Duodenal mucosa (tissue), 2 donors: ENCODE data around the gene EPS8L1.

ENCODE experiments used
- H3K27ac ChIP-seq: one replicate; pipeline ENCODE4 v1.7.0; 2013; ENCODE audit warnings: low read depth, low read length
- H3K27me3 ChIP-seq, 2 donors: one replicate each; pipeline ENCODE4 v1.7.0; 2013; ENCODE audit warnings: low read length in 2 of 2, control low read depth in 1 of 2; ENCODE audit not compliant: insufficient read depth in 2 of 2, control insufficient read depth in 1 of 2
- H3K36me3 ChIP-seq, 2 donors: one replicate each; pipeline ENCODE4 v1.7.0; 2013; ENCODE audit warnings: low read length in 2 of 2, control low read depth in 1 of 2; ENCODE audit not compliant: insufficient read depth in 2 of 2, control insufficient read depth in 1 of 2
- H3K4me1 ChIP-seq, 2 donors: one replicate each; pipeline ENCODE4 v1.7.0; 2013; ENCODE audit warnings: low read length in 2 of 2, control low read depth in 1 of 2; ENCODE audit not compliant: insufficient read depth in 2 of 2, control insufficient read depth in 1 of 2
- H3K4me3 ChIP-seq, 2 donors: one replicate each; pipeline ENCODE4 v1.7.0; 2013; ENCODE audit warnings: low read length in 2 of 2, low read depth in 1 of 2
- H3K9ac ChIP-seq, 2 donors: one replicate each; pipeline ENCODE4 v1.7.0; 2013; ENCODE audit warnings: low read length in 2 of 2, low read depth in 1 of 2
- H3K9me3 ChIP-seq, 2 donors: one replicate each; pipeline ENCODE4 v1.7.0; 2013; ENCODE audit warnings: low read length in 2 of 2, control low read depth in 1 of 2; ENCODE audit not compliant: control insufficient read depth in 1 of 2

Gene EPS8L1

GRCh38 chr19:55116859-55117662 lies 41.4 kb downstream of the EPS8L1 start, which contains the start of gene PPP1R12C:
Gene PPP1R12C, minus strand, starts transcription at chr19:55117637. Its CDS starts 94 bp downstream, at chr19:55117543.
- H3K9ac ChIP-seq, result peak within 1 kb of the TSS; percentile 87 to 94
- H3K9me3 ChIP-seq, result no peaks in the 10 kb centered on the region
- peak within 1 kb of the TSS; percentile 94 to 95 for H3K4me3 ChIP-seq
- H3K4me1 ChIP-seq, result peaks cover 25 to 42% of the 10 kb centered on the region in 2 donors
- no peaks in the 10 kb centered on the region for H3K27me3 ChIP-seq
- H3K27ac ChIP-seq, result peak within 1 kb of the TSS; percentile 77
- peaks cover 7 to 8% of the 10 kb centered on the region in 2 donors for H3K36me3 ChIP-seq

- Histone ChIP-seq H3K9ac (peak overlapping the region; percentile 62 to 90), H3K9me3 (no peaks in the 10 kb centered on the region), H3K4me3 (peak overlapping the region; percentile 70 to 89), H3K36me3 (peaks cover 0 to under 1% of the 10 kb centered on the region in 2 donors), H3K27me3 (no peaks in the 10 kb centered on the region), H3K4me1 (peaks cover 22 to 39% of the 10 kb centered on the region in 2 donors), H3K27ac (no peak overlapping the region)
Measured at GRCh38 chr19:55117663-55118391, 42.2 kb downstream of the EPS8L1 start.

- Histone ChIP-seq H3K9me3 (no peaks in the 10 kb centered on the region), H3K27ac (no peak overlapping the region), H3K36me3 (no peaks in the 10 kb centered on the region), H3K4me1 (peaks cover 20 to 32% of the 10 kb centered on the region in 2 donors), H3K27me3 (no peaks in the 10 kb centered on the region), H3K9ac (peak overlapping the region; percentile 62 to 90), H3K4me3 (peak overlapping the region; percentile 70 to 89)
Measured at GRCh38 chr19:55118401-55118991, 42.8 kb downstream of the EPS8L1 start.

GRCh38 chr19:55119053-55119452 lies 43.4 kb downstream of the EPS8L1 start:
- Histone ChIP-seq H3K4me3 (no peak overlapping the region), H3K9me3 (no peaks in the 10 kb centered on the region), H3K27ac (no peak overlapping the region), H3K36me3 (no peaks in the 10 kb centered on the region), H3K4me1 (peaks cover 20 to 30% of the 10 kb centered on the region in 2 donors), H3K9ac (no peak overlapping the region), H3K27me3 (no peaks in the 10 kb centered on the region)

- H3K4me3 ChIP-seq, result no peak overlapping the region
- H3K9me3 ChIP-seq, result no peaks in the 10 kb centered on the region
- H3K36me3 ChIP-seq, result no peaks in the 10 kb centered on the region
- peaks cover 4 to 17% of the 10 kb centered on the region in 2 donors for H3K27me3 ChIP-seq
- H3K4me1 ChIP-seq, result no peaks in the 10 kb centered on the region
- H3K9ac ChIP-seq, result no peak overlapping the region
- H3K27ac ChIP-seq, result no peak overlapping the region
Measured at GRCh38 chr19:55131421-55131820, 55.8 kb downstream of the EPS8L1 start.

GRCh38 chr19:55132453-55133129 lies 56.9 kb downstream of the EPS8L1 start:
- H3K9me3 ChIP-seq, result no peaks in the 10 kb centered on the region
- H3K9ac ChIP-seq, result no peak overlapping the region
- peaks cover 10 to 24% of the 10 kb centered on the region in 2 donors for H3K27me3 ChIP-seq
- H3K36me3 ChIP-seq, result no peaks in the 10 kb centered on the region
- H3K27ac ChIP-seq, result no peak overlapping the region
- no peak overlapping the region for H3K4me3 ChIP-seq
- H3K4me1 ChIP-seq, result no peaks in the 10 kb centered on the region

- no peak overlapping the region for H3K27ac ChIP-seq
- H3K9me3 ChIP-seq, result no peaks in the 10 kb centered on the region
- H3K4me3 ChIP-seq, result no peak overlapping the region
- H3K27me3 ChIP-seq, result peaks cover 10 to 24% of the 10 kb centered on the region in 2 donors
- H3K4me1 ChIP-seq, result no peaks in the 10 kb centered on the region
- H3K36me3 ChIP-seq, result no peaks in the 10 kb centered on the region
- no peak overlapping the region for H3K9ac ChIP-seq
Measured at GRCh38 chr19:55133639-55134444, 58.2 kb downstream of the EPS8L1 start.

GRCh38 chr19:55134736-55135135 lies 59.1 kb downstream of the EPS8L1 start:
- Histone ChIP-seq H3K27me3 (peaks cover 10 to 27% of the 10 kb centered on the region in 2 donors), H3K27ac (no peak overlapping the region), H3K9ac (no peak overlapping the region), H3K4me3 (no peak overlapping the region), H3K9me3 (no peaks in the 10 kb centered on the region), H3K4me1 (no peaks in the 10 kb centered on the region), H3K36me3 (no peaks in the 10 kb centered on the region)

GRCh38 chr19:55136399-55137102 lies 60.9 kb downstream of the EPS8L1 start:
- H3K9me3 ChIP-seq, result no peaks in the 10 kb centered on the region
- no peak overlapping the region for H3K9ac ChIP-seq
- no peaks in the 10 kb centered on the region for H3K36me3 ChIP-seq
- no peak overlapping the region for H3K4me3 ChIP-seq
- H3K4me1 ChIP-seq, result no peaks in the 10 kb centered on the region
- no peak overlapping the region for H3K27ac ChIP-seq
- H3K27me3 ChIP-seq, result peaks cover 10 to 27% of the 10 kb centered on the region in 2 donors
